ENCODE results near the gene LIN28A. TPM values are rescaled to one million over a fixed set of nuclear protein-coding genes. Genes with fewer than 3 reads are reported as not detected.
A peak's percentile ranks its signal among the peaks of the same experiment; 100 is the strongest.

The LIN28A gene
- total RNA-seq (not detected), polyA plus RNA-seq (not detected)

GRCh38 chr1:26410706-26411623 lies at the start of gene LIN28A:
Gene LIN28A, plus strand, starts transcription at chr1:26410817. Its CDS starts 75 bp downstream, at chr1:26410892.
- Mint-ChIP-seq H3K36me3 (no peaks in the 10 kb centered on the region), H3K4me3 (peak within 1 kb of the TSS in 5 of 8 donors; percentile 4 to 57 (median 35)), H3K9me3 (peaks cover 0 to 3% (median 0%) of the 10 kb centered on the region in 8 donors), H3K27ac (peak within 1 kb of the TSS in 1 of 7 donors; percentile 74), H3K27me3 (peaks cover 35 to 46% of the 10 kb centered on the region in 2 donors), H3K4me1 (peaks cover 9 to 24% (median 17%) of the 10 kb centered on the region in 4 donors)
- ChIA-PET POLR2A (ENCODE audit: partially characterized antibody) (no interaction called here), CTCF (ENCODE audit: partially characterized antibody) (interaction anchor here (1.0 kb wide), 1 partner anchor 135 kb away, joined by 3 read pairs; no protein-coding TSS in a partner anchor)
- Histone ChIP-seq H3K4me3 (ENCODE audit: low read length in 2 of 2) (no peak within 1 kb of the TSS), H3K27ac (ENCODE audit: low read depth, low read length) (no peak within 1 kb of the TSS), H3K36me3 (ENCODE audit: insufficient read depth, low read length) (no peaks in the 10 kb centered on the region), H3K4me1 (ENCODE audit: insufficient read depth, low read length) (peaks cover 17% of the 10 kb centered on the region), H3K9me3 (ENCODE audit: control insufficient read depth in 1 of 2, low read length in 2 of 2) (no peaks in the 10 kb centered on the region), H3K27me3 (ENCODE audit: insufficient read depth, low read length) (peaks cover 42% of the 10 kb centered on the region)
- no peak for DNase-seq
- intact Hi-C loops (cut with micrococcal nuclease) = no loop called here

GRCh38 chr1:26361605-26362122 lies 49.0 kb upstream of the LIN28A start:
- peak overlapping the region in 6 of 8 donors; percentile 26 to 84 (median 58) for H3K4me3 Mint-ChIP-seq
- no peaks in the 10 kb centered on the region for H3K27me3 ChIP-seq (ENCODE audit: insufficient read depth, low read length)
- H3K36me3 ChIP-seq (ENCODE audit: insufficient read depth, low read length) = no peaks in the 10 kb centered on the region
- H3K9me3 ChIP-seq (ENCODE audit: control insufficient read depth in 1 of 2, low read length in 2 of 2) = no peaks in the 10 kb centered on the region
- no peak overlapping the region for H3K4me3 ChIP-seq (ENCODE audit: low read length in 2 of 2)
- no peaks in the 10 kb centered on the region for H3K27me3 Mint-ChIP-seq
- intact Hi-C loops (cut with micrococcal nuclease) = loop anchor here (2.0 kb wide), 1 partner anchor 41 kb away; no protein-coding TSS in a partner anchor
- H3K4me1 ChIP-seq (ENCODE audit: insufficient read depth, low read length) = peaks cover 66% of the 10 kb centered on the region
- H3K36me3 Mint-ChIP-seq = no peaks in the 10 kb centered on the region
- H3K27ac ChIP-seq (ENCODE audit: low read depth, low read length) = no peak overlapping the region
- H3K9me3 Mint-ChIP-seq = peaks cover 0 to 2% (median 0%) of the 10 kb centered on the region in 8 donors
- ChIA-PET POLR2A (ENCODE audit: partially characterized antibody) (interaction anchor here (1.0 to 9.3 kb wide), 11 partner anchors 8 to 86 kb away, joined by 3 to 174 read pairs (median 6); partner anchors contain the start of gene ZNF683), CTCF (ENCODE audit: partially characterized antibody) (interaction anchor here (0.8 to 15.0 kb wide), 11 partner anchors 8 to 191 kb away, joined by 3 to 307 read pairs (median 8); partner anchors contain the start of genes CD52, CEP85, SH3BGRL3 and ZNF593)
- DNase-seq = no peak
- H3K4me1 Mint-ChIP-seq = peaks cover 29 to 87% (median 52%) of the 10 kb centered on the region in 4 donors
- H3K27ac Mint-ChIP-seq = peak overlapping the region in 3 of 7 donors; percentile 25 to 70 (median 58)

- ChIA-PET CTCF (ENCODE audit: partially characterized antibody) (interaction anchor here (0.7 to 15.0 kb wide), 13 partner anchors 9 to 192 kb away, joined by 3 to 307 read pairs (median 7); partner anchors contain the start of genes CD52, CEP85, SH3BGRL3 and ZNF593), POLR2A (ENCODE audit: partially characterized antibody) (interaction anchor here (1.0 to 9.3 kb wide), 11 partner anchors 8 to 86 kb away, joined by 3 to 174 read pairs (median 6); partner anchors contain the start of gene ZNF683)
- Mint-ChIP-seq H3K9me3 (peaks cover 0 to 2% (median 0%) of the 10 kb centered on the region in 8 donors), H3K36me3 (no peaks in the 10 kb centered on the region), H3K4me3 (peak overlapping the region in 5 of 8 donors; percentile 9 to 84 (median 55)), H3K4me1 (peaks cover 29 to 83% (median 52%) of the 10 kb centered on the region in 4 donors), H3K27me3 (no peaks in the 10 kb centered on the region), H3K27ac (peak overlapping the region in 3 of 7 donors; percentile 7 to 70 (median 58))
- no peak overlapping the region for H3K27ac ChIP-seq (ENCODE audit: low read depth, low read length)
- no peak overlapping the region for H3K4me3 ChIP-seq (ENCODE audit: low read length in 2 of 2)
- DNase-seq = no peak
- no peaks in the 10 kb centered on the region for H3K9me3 ChIP-seq (ENCODE audit: control insufficient read depth in 1 of 2, low read length in 2 of 2)
- no peaks in the 10 kb centered on the region for H3K36me3 ChIP-seq (ENCODE audit: insufficient read depth, low read length)
- H3K27me3 ChIP-seq (ENCODE audit: insufficient read depth, low read length) = no peaks in the 10 kb centered on the region
- peaks cover 68% of the 10 kb centered on the region for H3K4me1 ChIP-seq (ENCODE audit: insufficient read depth, low read length)
- intact Hi-C loops (cut with micrococcal nuclease) = loop anchor here (2.0 kb wide), 1 partner anchor 42 kb away; no protein-coding TSS in a partner anchor
These were observed 48.3 kb upstream of the LIN28A start for GRCh38 chr1:26362331-26362730.

- H3K27ac Mint-ChIP-seq = peak overlapping the region in 6 of 7 donors; percentile 27 to 88 (median 70)
- peak overlapping the region in 6 of 8 donors; percentile 54 to 82 (median 64) for H3K4me3 Mint-ChIP-seq
- H3K4me1 Mint-ChIP-seq = peaks cover 31 to 81% (median 52%) of the 10 kb centered on the region in 4 donors
These were observed 46.8 kb upstream of the LIN28A start for GRCh38 chr1:26363549-26364448.

GRCh38 chr1:26364956-26365355 lies 45.7 kb upstream of the LIN28A start:
- Histone ChIP-seq H3K27ac (ENCODE audit: low read depth, low read length) (no peak overlapping the region), H3K36me3 (ENCODE audit: insufficient read depth, low read length) (no peaks in the 10 kb centered on the region), H3K9me3 (ENCODE audit: control insufficient read depth in 1 of 2, low read length in 2 of 2) (no peaks in the 10 kb centered on the region), H3K4me1 (ENCODE audit: insufficient read depth, low read length) (peaks cover 67% of the 10 kb centered on the region), H3K4me3 (ENCODE audit: low read length in 2 of 2) (no peak overlapping the region), H3K27me3 (ENCODE audit: insufficient read depth, low read length) (no peaks in the 10 kb centered on the region)
- intact Hi-C loops (cut with micrococcal nuclease) = loop anchor here (1.0 kb wide), 1 partner anchor 126 kb away; no protein-coding TSS in a partner anchor
- DNase-seq = no peak
- POLR2A ChIA-PET (ENCODE audit: partially characterized antibody) = interaction anchor here (0.6 to 9.3 kb wide), 13 partner anchors 12 to 238 kb away, joined by 3 to 174 read pairs (median 14); partner anchors contain the start of genes SH3BGRL3, UBXN11, ZNF593 and ZNF683
- no peaks in the 10 kb centered on the region for H3K9me3 Mint-ChIP-seq
- H3K36me3 Mint-ChIP-seq = no peaks in the 10 kb centered on the region
- H3K4me1 Mint-ChIP-seq = peaks cover 26 to 74% (median 46%) of the 10 kb centered on the region in 4 donors
- H3K27ac Mint-ChIP-seq = peak overlapping the region in 1 of 7 donors; percentile 55
- CTCF ChIA-PET (ENCODE audit: partially characterized antibody) = interaction anchor here (0.7 to 15.0 kb wide), 22 partner anchors 11 to 191 kb away, joined by 3 to 307 read pairs (median 12); partner anchors contain the start of genes CD52, CEP85, CRYBG2 and SH3BGRL3
- H3K4me3 Mint-ChIP-seq = no peak overlapping the region
- H3K27me3 Mint-ChIP-seq = no peaks in the 10 kb centered on the region

More at GRCh38 chr1:26363549-26364448, 46.8 kb upstream of the LIN28A start:
- POLR2A ChIA-PET (ENCODE audit: partially characterized antibody) = interaction anchor here (0.6 to 9.3 kb wide), 15 partner anchors 8 to 129 kb away, joined by 3 to 174 read pairs (median 4); partner anchors contain the start of genes CD52, SH3BGRL3, UBXN11 and ZNF683
- Mint-ChIP-seq H3K27me3 (no peaks in the 10 kb centered on the region), H3K36me3 (no peaks in the 10 kb centered on the region), H3K9me3 (peaks cover 0 to 2% (median 0%) of the 10 kb centered on the region in 8 donors)
- peak; percentile 78 to 84 (median 79) for DNase-seq
- peaks cover 70% of the 10 kb centered on the region for H3K4me1 ChIP-seq (ENCODE audit: insufficient read depth, low read length)
- intact Hi-C loops (cut with micrococcal nuclease) = loop anchor here (1.0 to 2.0 kb wide), 10 partner anchors 10 to 124 kb away; no protein-coding TSS in a partner anchor
- no peaks in the 10 kb centered on the region for H3K9me3 ChIP-seq (ENCODE audit: control insufficient read depth in 1 of 2, low read length in 2 of 2)
- no peaks in the 10 kb centered on the region for H3K36me3 ChIP-seq (ENCODE audit: insufficient read depth, low read length)
- no peaks in the 10 kb centered on the region for H3K27me3 ChIP-seq (ENCODE audit: insufficient read depth, low read length)
- no peak overlapping the region for H3K4me3 ChIP-seq (ENCODE audit: low read length in 2 of 2)
- CTCF ChIA-PET (ENCODE audit: partially characterized antibody) = interaction anchor here (0.6 to 15.0 kb wide), 36 partner anchors 10 to 459 kb away, joined by 3 to 307 read pairs (median 7); partner anchors contain the start of genes CD52, CEP85, CRYBG2 and SH3BGRL3
- no peak overlapping the region for H3K27ac ChIP-seq (ENCODE audit: low read depth, low read length)

- H3K4me1 ChIP-seq (ENCODE audit: insufficient read depth, low read length) = peaks cover 70% of the 10 kb centered on the region
- no peak overlapping the region for H3K4me3 Mint-ChIP-seq
- H3K27ac ChIP-seq (ENCODE audit: low read depth, low read length) = no peak overlapping the region
- H3K4me1 Mint-ChIP-seq = peaks cover 32 to 74% (median 55%) of the 10 kb centered on the region in 4 donors
- POLR2A ChIA-PET (ENCODE audit: partially characterized antibody) = interaction anchor here (0.6 to 1.7 kb wide), 5 partner anchors 11 to 82 kb away, joined by 3 to 6 read pairs (median 3); partner anchors contain the start of gene CD52
- peaks cover 0 to 6% (median 3%) of the 10 kb centered on the region in 8 donors for H3K9me3 Mint-ChIP-seq
- H3K27me3 Mint-ChIP-seq = no peaks in the 10 kb centered on the region
- H3K27me3 ChIP-seq (ENCODE audit: insufficient read depth, low read length) = no peaks in the 10 kb centered on the region
- peak overlapping the region in 2 of 7 donors; percentile 52 to 71 for H3K27ac Mint-ChIP-seq
- no peak for DNase-seq
- no peaks in the 10 kb centered on the region for H3K36me3 ChIP-seq (ENCODE audit: insufficient read depth, low read length)
- H3K9me3 ChIP-seq (ENCODE audit: control insufficient read depth in 1 of 2, low read length in 2 of 2) = no peaks in the 10 kb centered on the region
- no peak overlapping the region for H3K4me3 ChIP-seq (ENCODE audit: low read length in 2 of 2)
- CTCF ChIA-PET (ENCODE audit: partially characterized antibody) = interaction anchor here (1.8 to 15.0 kb wide), 3 partner anchors 10 to 85 kb away, joined by 5 to 307 read pairs (median 195); partner anchors contain the start of gene SH3BGRL3
- no peaks in the 10 kb centered on the region for H3K36me3 Mint-ChIP-seq
- intact Hi-C loops (cut with micrococcal nuclease) = no loop called here
These were observed 43.2 kb upstream of the LIN28A start for GRCh38 chr1:26367441-26367840.
